HepG2 (cell line): Measurements from ENCODE around the gene MAPK6. TPM values are rescaled to one million over a fixed set of nuclear protein-coding genes. Genes with fewer than 3 reads are reported as not detected.

Experiments
- CHD4 ChIP-seq: fragments of 200-600 bp; sonication (generic); IDR thresholded peaks from 2 replicates; pipeline ENCODE4 v1.7.0; 2017; ENCODE audit warnings: mild to moderate bottlenecking, low read length, borderline replicate concordance
- FOSL1 ChIP-seq: sonication (generic); formaldehyde crosslinking; IDR thresholded peaks from 2 replicates; pipeline ENCODE4 v1.9.0; 2021; ENCODE audit warnings: missing genetic modification reagents, borderline replicate concordance
- HBP1 ChIP-seq: IDR thresholded peaks from 2 replicates; pipeline ENCODE4 v1.6.1; 2016; ENCODE audit warnings: low read depth, control low read depth
- HNF4G ChIP-seq, 2 experiments: sonication (generic) in 1 of 2; formaldehyde crosslinking in 1 of 2; IDR thresholded peaks; 2 replicates each; pipeline versions ENCODE4 v1.4.0 to v1.6.1; 2011 to 2020; ENCODE audit warnings: borderline replicate concordance in 2 of 2, low read depth in 2 of 2, mild to moderate bottlenecking in 2 of 2, low read length in 1 of 2, missing genetic modification reagents in 1 of 2, moderate library complexity in 1 of 2
- IKZF5 ChIP-seq: IDR thresholded peaks from 2 replicates; pipeline ENCODE4 v1.6.1; 2018; ENCODE audit warnings: missing genetic modification reagents, mild to moderate bottlenecking, missing compliant biosample characterization
- IRF1 ChIP-seq: sonication (generic); formaldehyde crosslinking; IDR thresholded peaks from 2 replicates; pipeline ENCODE4 v1.4.0; 2020; ENCODE audit warnings: low read depth, mild to moderate bottlenecking, missing genetic modification reagents
- MIER3 ChIP-seq: IDR thresholded peaks from 2 replicates; pipeline ENCODE4 v1.6.1; 2016; ENCODE audit warnings: missing compliant biosample characterization, borderline replicate concordance
- NCOA2 ChIP-seq: sonication (generic); formaldehyde crosslinking; IDR thresholded peaks from 2 replicates; pipeline ENCODE4 v1.8.0; 2022; ENCODE audit warnings: inconsistent platforms
- NFATC3 ChIP-seq: sonication (generic); formaldehyde crosslinking; IDR thresholded peaks from 2 replicates; pipeline ENCODE4 v1.5.1; 2020; ENCODE audit warnings: mild to moderate bottlenecking, missing genetic modification reagents
- NR1H2 ChIP-seq: sonication (generic); formaldehyde crosslinking; IDR thresholded peaks from 2 replicates; pipeline ENCODE4 v1.8.1; 2022; ENCODE audit warnings: low read depth, missing genetic modification reagents, borderline replicate concordance
- REPIN1 ChIP-seq: sonication (generic); formaldehyde crosslinking; IDR thresholded peaks from 2 replicates; pipeline ENCODE4 v1.8.0; 2022; ENCODE audit warnings: missing genetic modification reagents, low read depth, mild to moderate bottlenecking, borderline replicate concordance
- TEAD3 ChIP-seq: optimal IDR thresholded peaks from 2 replicates; pipeline ENCODE3; 2016; ENCODE audit warnings: borderline replicate concordance
- THAP8 ChIP-seq: sonication (generic); formaldehyde crosslinking; IDR thresholded peaks from 2 replicates; pipeline ENCODE4 v1.5.1; 2020; ENCODE audit warnings: missing genetic modification reagents, mild to moderate bottlenecking, borderline replicate concordance
- ZBTB1 ChIP-seq: sonication (generic); formaldehyde crosslinking; IDR thresholded peaks from 2 replicates; pipeline ENCODE4 v1.4.0; 2020; ENCODE audit warnings: missing genetic modification reagents, borderline replicate concordance
- ZBTB3 ChIP-seq: sonication (generic); formaldehyde crosslinking; IDR thresholded peaks from 2 replicates; pipeline ENCODE4 v1.4.0; 2020; ENCODE audit warnings: low read depth, mild to moderate bottlenecking, moderate library complexity, missing genetic modification reagents, borderline replicate concordance
- ZFP82 ChIP-seq: sonication (generic); formaldehyde crosslinking; IDR thresholded peaks from 2 replicates; pipeline ENCODE4 v1.5.1; 2020; ENCODE audit warnings: mild to moderate bottlenecking, missing genetic modification reagents, borderline replicate concordance
- ZGPAT ChIP-seq: IDR thresholded peaks from 2 replicates; pipeline ENCODE4 v1.6.1; 2016; ENCODE audit warnings: mild to moderate bottlenecking
- ZMYM3 ChIP-seq: sonication (generic); formaldehyde crosslinking; IDR thresholded peaks from 2 replicates; pipeline ENCODE4 v1.5.1; 2020; ENCODE audit warnings: mild to moderate bottlenecking, missing genetic modification reagents
- ZNF253 ChIP-seq: sonication (generic); formaldehyde crosslinking; IDR thresholded peaks from 2 replicates; pipeline ENCODE4 v1.8.0; 2022; ENCODE audit warnings: mild to moderate bottlenecking, missing genetic modification reagents, borderline replicate concordance
- polyA plus RNA-seq, 8 experiments: library from polyadenylated mRNA; depleted of rRNA in 3 of 8; stranded (reverse) in 7 of 8; unstranded in 1 of 8; fragments of >200 nt; fragmentation: Illumina TruSeq in 4 of 8; extraction: Trizol in 4 of 8; gene quantifications; 2 replicates each; pipeline versions ENCODE4 v1.2.1 to v1.2.3, GENCODE V29; 2011 to 2016; ENCODE audit warnings: low read depth in 4 of 8, missing spikeins in 1 of 8, mixed read lengths in 1 of 8; ENCODE audit not compliant: insufficient read depth in 1 of 8
- total RNA-seq, 5 experiments: library from RNA; depleted of rRNA; stranded (reverse); fragments of >200 nt; fragmentation: Illumina TruSeq; extraction: Trizol; gene quantifications; 2 replicates each; pipeline ENCODE4 v1.2.3, GENCODE V29; 2016; ENCODE audit warnings: low read depth in 1 of 5

The MAPK6 gene
- total and polyA plus RNA-seq, 2 of the 13 experiments (the other 11 are each of a cell fraction or from before 2014, with no cell fraction given), result 89.5 to 99.7 TPM

- TF ChIP-seq CHD4 (peak; percentile 48; the same call in 1 of the 2 replicates), REPIN1 (CRISPR knock-in tag) (no peak), IKZF5 (peak; percentile 87), NFATC3 (no peak), ZMYM3 (CRISPR knock-in tag) (peak; percentile 83), HNF4G (IDR thresholded peaks at IDR 0.05; ENCODE audit: borderline replicate concordance, low read depth, low read length) (no peak), HNF4G (CRISPR knock-in tag; IDR thresholded peaks at IDR 0.05; ENCODE audit: borderline replicate concordance, low read depth) (no peak), IRF1 (CRISPR knock-in tag) (no peak), ZBTB3 (CRISPR knock-in tag) (no peak), NR1H2 (no peak), TEAD3 (peak; percentile 93), ZNF253 (no peak), FOSL1 (no peak), THAP8 (CRISPR knock-in tag) (no peak), ZBTB1 (CRISPR knock-in tag) (no peak), ZFP82 (CRISPR knock-in tag) (no peak), HBP1 (CRISPR knock-in tag) (no peak), NCOA2 (CRISPR knock-in tag) (peak; percentile 96), MIER3 (CRISPR knock-in tag) (peak; percentile 73; the same call in 1 of the 2 replicates), ZGPAT (CRISPR knock-in tag) (peak; percentile 94)
These were observed 10.2 kb upstream of the MAPK6 start (continued) for GRCh38 chr15:52008698-52009434.
